Choroid plexus epithelial cell (primary cell): Measurements from ENCODE around the gene SOST.

Source experiments
- DNase-seq: peaks from one replicate; pipeline ENCODE4 v3.0.0-alpha.2; 2010; ENCODE audit warnings: low read depth
- H3K4me3 ChIP-seq: 2 replicates; pipeline ENCODE4 v1.5.1; 2011; ENCODE audit warnings: low read depth, mild to moderate bottlenecking, control low read depth, low read length, moderate library complexity
- CTCF ChIP-seq: conservative IDR thresholded peaks from 2 replicates; pipeline ENCODE4 v1.5.1; 2011; ENCODE audit warnings: low read depth, mild to moderate bottlenecking, control low read depth, inconsistent platforms, low read length, moderate library complexity

Gene SOST

GRCh38 chr17:43728081-43728480 lies 30.5 kb downstream of the SOST start:
- DNase-seq: no peak
- no peak for TF ChIP-seq CTCF
- no peak overlapping the region for H3K4me3 ChIP-seq

- DNase-seq: peak; percentile 72
- no peak for TF ChIP-seq CTCF
- no peak overlapping the region for H3K4me3 ChIP-seq
Observed at GRCh38 chr17:43723697-43724359, 34.8 kb downstream of the SOST start.

GRCh38 chr17:43722870-43723665 lies 35.5 kb downstream of the SOST start:
- H3K4me3 ChIP-seq: no peak overlapping the region
- no peak for TF ChIP-seq CTCF
- DNase-seq: no peak

- no peak for TF ChIP-seq CTCF
- no peak overlapping the region for H3K4me3 ChIP-seq
- no peak for DNase-seq
Observed at GRCh38 chr17:43722269-43722619, 36.3 kb downstream of the SOST start.

GRCh38 chr17:43721537-43722268 lies 36.9 kb downstream of the SOST start:
- TF ChIP-seq CTCF: no peak
- no peak for DNase-seq
- H3K4me3 ChIP-seq: no peak overlapping the region

GRCh38 chr17:43720311-43721060 lies 38.1 kb downstream of the SOST start:
- peak overlapping the region; percentile 73 for H3K4me3 ChIP-seq
- TF ChIP-seq CTCF: no peak
- DNase-seq: peak; percentile 59
